Esophagus (tissue), 2 donors: ENCODE data around the gene RAB34. TPM values are rescaled to one million over a fixed set of nuclear protein-coding genes. Genes with fewer than 3 reads are reported as not detected.

Source experiments
- H3K27ac ChIP-seq, 2 donors: one replicate each; pipeline ENCODE4 v1.5.1; 2013; ENCODE audit warnings: low read depth in 2 of 2, mild to moderate bottlenecking in 2 of 2, inconsistent platforms in 1 of 2, low read length in 1 of 2, moderate library complexity in 1 of 2
- H3K27me3 ChIP-seq, 2 donors: one replicate each; pipeline ENCODE4 v1.6.1; 2013; ENCODE audit warnings: low read length in 2 of 2, control low read depth in 1 of 2, mild to moderate bottlenecking in 1 of 2; ENCODE audit not compliant: insufficient read depth in 2 of 2, control insufficient read depth in 1 of 2
- H3K36me3 ChIP-seq, 2 donors: one replicate each; pipeline ENCODE4 v1.6.1; 2013; ENCODE audit warnings: low read length in 1 of 2; ENCODE audit not compliant: control insufficient read depth in 2 of 2, insufficient read depth in 2 of 2
- H3K4me1 ChIP-seq, 2 donors: one replicate each; pipeline ENCODE4 v1.6.1; 2013; ENCODE audit warnings: low read length in 1 of 2; ENCODE audit not compliant: control insufficient read depth in 2 of 2, insufficient read depth in 2 of 2
- H3K4me3 ChIP-seq, 2 donors: one replicate each; pipeline ENCODE4 v1.5.1; 2013; ENCODE audit warnings: low read length in 2 of 2, mild to moderate bottlenecking in 2 of 2, low read depth in 1 of 2, moderate library complexity in 1 of 2
- H3K9me3 ChIP-seq, 2 donors: one replicate each; pipeline ENCODE4 v1.6.1; 2013; ENCODE audit warnings: mild to moderate bottlenecking in 2 of 2, low read depth in 1 of 2, low read length in 1 of 2, moderate library complexity in 1 of 2; ENCODE audit not compliant: control insufficient read depth in 2 of 2, insufficient read depth in 1 of 2
- WGBS, 2 donors: extraction: QIAGEN DNeasy Blood & Tissue Kit; methylation state at CpG; one replicate each; pipeline ENCODE4 v1.1.7; 2013; 5-methylcytosine and 5-hydroxymethylcytosine counted together
- polyA plus RNA-seq, 2 donors: library from polyadenylated mRNA; stranded (reverse); fragments of 200-250 nt; gene quantifications; one replicate each; pipeline ENCODE4 v1.2.3, GENCODE V29; 2013
- donor health status: healthy with polysubstance abuse.
- donor health status: Bipolar disorder and iron deficiency.

The RAB34 gene
- polyA plus RNA-seq, 2 donors, result 31.5 to 42.2 TPM

- WGBS, 2 donors, result 76 to 80% methylated on average over 4 of the region's 4 CpGs
- no peaks in the 10 kb centered on the region for H3K27me3 ChIP-seq
- no peak overlapping the region for H3K4me3 ChIP-seq
- H3K27ac ChIP-seq, result no peak overlapping the region
- H3K4me1 ChIP-seq, result peaks cover 2% of the 10 kb centered on the region in 2 donors
- H3K9me3 ChIP-seq, result no peaks in the 10 kb centered on the region
- H3K36me3 ChIP-seq, result peaks cover 57 to 59% of the 10 kb centered on the region in 2 donors
These were observed 31.4 kb downstream of the RAB34 start for GRCh38 chr17:28686296-28686695.

DNA sequence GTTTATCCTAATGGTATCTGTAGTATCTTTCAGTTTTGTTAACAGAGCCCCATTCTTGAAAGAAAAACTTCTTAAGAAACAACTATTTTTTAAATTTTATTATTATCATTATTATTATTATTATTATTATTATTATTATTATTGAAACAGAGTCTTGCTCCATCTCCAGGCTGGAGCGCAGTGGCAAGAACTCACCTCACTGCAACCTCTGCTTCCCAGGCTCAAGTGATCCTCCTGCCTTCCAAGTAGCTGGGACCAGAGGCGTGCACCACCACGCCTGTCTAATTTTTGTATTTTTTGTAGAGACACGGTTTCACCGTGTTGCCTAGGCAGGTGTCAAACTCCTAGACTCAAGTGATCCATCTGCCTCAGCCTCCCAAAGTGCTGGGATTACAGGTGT lies 32.3 kb downstream of the RAB34 start:
- Histone ChIP-seq H3K9me3 (no peaks in the 10 kb centered on the region), H3K36me3 (peaks cover 55 to 57% of the 10 kb centered on the region in 2 donors), H3K27ac (no peak overlapping the region), H3K4me1 (peaks cover 2% of the 10 kb centered on the region in 2 donors), H3K27me3 (no peaks in the 10 kb centered on the region), H3K4me3 (no peak overlapping the region)
- WGBS, 2 donors, result 87 to 94% methylated on average over 5 of the region's 5 CpGs

GRCh38 chr17:28684963-28685362 lies 32.7 kb downstream of the RAB34 start:
- no peaks in the 10 kb centered on the region for H3K9me3 ChIP-seq
- peaks cover 54 to 55% of the 10 kb centered on the region in 2 donors for H3K36me3 ChIP-seq
- 51 to 55% methylated on average over 3 of the region's 3 CpGs for WGBS, 2 donors
- no peak overlapping the region for H3K27ac ChIP-seq
- no peaks in the 10 kb centered on the region for H3K27me3 ChIP-seq
- H3K4me3 ChIP-seq, result no peak overlapping the region
- H3K4me1 ChIP-seq, result peaks cover 2% of the 10 kb centered on the region in 2 donors

DNA sequence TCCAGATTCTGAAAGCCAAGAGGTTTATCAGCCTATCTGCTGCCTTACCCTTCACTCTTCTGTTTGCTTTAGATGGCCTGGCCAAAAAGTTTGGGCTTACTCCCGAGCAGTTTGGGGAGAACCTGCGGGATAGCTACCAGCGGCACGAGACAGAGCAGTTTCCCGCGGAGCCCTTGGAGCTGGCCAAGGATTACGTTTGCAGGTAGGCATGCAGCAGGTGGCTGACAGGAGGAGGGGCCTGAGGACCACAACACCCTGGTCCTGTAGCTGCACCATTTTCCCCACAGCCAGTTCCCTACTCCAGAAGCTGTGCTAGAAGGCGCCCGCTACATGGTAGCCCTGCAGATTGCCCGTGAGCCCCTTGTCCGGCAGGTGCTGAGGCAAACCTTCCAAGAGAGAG lies 35.0 kb downstream of the RAB34 start:
- 87 to 89% methylated on average over 11 of the region's 11 CpGs for WGBS, 2 donors
- Histone ChIP-seq H3K9me3 (no peaks in the 10 kb centered on the region), H3K4me3 (no peak overlapping the region), H3K4me1 (peaks cover 2% of the 10 kb centered on the region in 2 donors), H3K27me3 (no peaks in the 10 kb centered on the region), H3K36me3 (peaks cover 45 to 56% of the 10 kb centered on the region in 2 donors), H3K27ac (no peak overlapping the region)

GRCh38 chr17:28675980-28676379 lies 41.7 kb downstream of the RAB34 start:
- 84 to 85% methylated on average over 7 of the region's 7 CpGs for WGBS, 2 donors
- no peak overlapping the region for H3K27ac ChIP-seq
- H3K4me3 ChIP-seq, result no peak overlapping the region
- H3K9me3 ChIP-seq, result no peaks in the 10 kb centered on the region
- H3K27me3 ChIP-seq, result no peaks in the 10 kb centered on the region
- peaks cover 27 to 48% of the 10 kb centered on the region in 2 donors for H3K36me3 ChIP-seq
- no peaks in the 10 kb centered on the region for H3K4me1 ChIP-seq

GRCh38 chr17:28675490-28675889 lies 42.2 kb downstream of the RAB34 start:
- H3K36me3 ChIP-seq, result peaks cover 27 to 47% of the 10 kb centered on the region in 2 donors
- H3K4me1 ChIP-seq, result no peaks in the 10 kb centered on the region
- no peaks in the 10 kb centered on the region for H3K9me3 ChIP-seq
- H3K27me3 ChIP-seq, result no peaks in the 10 kb centered on the region
- H3K27ac ChIP-seq, result no peak overlapping the region
- no peak overlapping the region for H3K4me3 ChIP-seq
- 81 to 86% methylated on average over 3 of the region's 3 CpGs for WGBS, 2 donors

- Histone ChIP-seq H3K4me1 (no peaks in the 10 kb centered on the region), H3K9me3 (no peaks in the 10 kb centered on the region), H3K27me3 (no peaks in the 10 kb centered on the region), H3K4me3 (no peak overlapping the region), H3K27ac (no peak overlapping the region), H3K36me3 (peaks cover 14 to 15% of the 10 kb centered on the region in 2 donors)
- WGBS, 2 donors, result 95 to 100% methylated on average over 1 of the region's 1 CpG
These were observed 47.8 kb downstream of the RAB34 start for GRCh38 chr17:28669918-28670317.

DNA sequence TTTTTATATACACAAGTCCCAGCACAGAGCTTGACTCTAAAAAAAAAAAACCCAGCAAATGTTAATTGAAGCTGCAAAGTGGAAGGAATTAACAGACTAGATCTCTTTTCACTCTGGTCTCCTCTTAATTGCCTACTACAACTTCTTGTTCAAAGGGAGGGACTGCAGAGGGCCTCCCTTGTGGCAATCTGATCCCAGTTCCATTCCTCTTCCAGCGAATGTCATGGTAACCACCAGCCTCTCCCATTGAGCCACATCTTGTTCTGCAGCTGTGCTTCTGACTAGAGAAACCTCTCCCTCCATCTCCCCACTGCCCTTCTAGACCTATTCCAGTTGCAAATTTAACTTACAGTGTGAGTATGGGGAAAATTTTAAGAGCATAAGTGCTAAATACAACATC lies 49.8 kb downstream of the RAB34 start:
- Histone ChIP-seq H3K4me3 (no peak overlapping the region), H3K27ac (no peak overlapping the region), H3K9me3 (no peaks in the 10 kb centered on the region), H3K4me1 (no peaks in the 10 kb centered on the region), H3K27me3 (no peaks in the 10 kb centered on the region), H3K36me3 (peaks cover 0 to 5% of the 10 kb centered on the region in 2 donors)
- WGBS, 2 donors, result 80 to 90% methylated on average over 1 of the region's 1 CpG

DNA sequence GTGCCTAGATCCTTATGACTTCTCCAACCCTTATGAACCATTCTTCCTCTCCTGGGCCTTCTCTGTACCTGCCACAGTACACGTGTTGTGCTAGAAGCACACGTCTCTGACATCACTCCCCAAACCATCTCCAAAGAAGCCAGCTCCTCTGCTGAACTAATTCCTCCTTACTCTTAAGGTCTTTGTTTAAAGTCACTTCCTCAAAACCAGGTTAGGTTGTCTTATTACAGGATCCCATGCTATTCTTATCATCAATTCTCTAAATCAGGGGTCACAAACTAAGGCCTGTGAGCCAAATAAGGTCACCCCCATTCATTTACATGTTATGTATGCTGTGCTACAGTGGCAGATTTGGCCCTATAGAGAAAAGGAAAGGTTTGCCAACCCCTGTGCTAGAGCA lies 51.7 kb downstream of the RAB34 start:
- no peaks in the 10 kb centered on the region for H3K27me3 ChIP-seq
- no peak overlapping the region for H3K4me3 ChIP-seq
- no peaks in the 10 kb centered on the region for H3K9me3 ChIP-seq
- H3K4me1 ChIP-seq, result no peaks in the 10 kb centered on the region
- 74 to 79% methylated on average over 2 of the region's 2 CpGs for WGBS, 2 donors
- no peak overlapping the region for H3K27ac ChIP-seq
- peaks cover 0 to 2% of the 10 kb centered on the region in 2 donors for H3K36me3 ChIP-seq
